Stimulated activated naive B cell treated with anti-CD40 and anti-IgM and Interleukin-4, amounts not matched to agents 10 μg/mL and 1 μg/mL and 100 μg/mL, for 72 hours (primary cell): ENCODE measurements around the gene RNF121.

Experiments used
- ATAC-seq, 2 donors: fragments of 150-1000 bp; cut with Tn5 transposase; replicated peaks; 2 replicates each; pipeline ENCODE4 v1.10.0; 2021; ENCODE audit warnings: moderate library complexity in 1 of 2
- DNase-seq: peaks from one replicate; pipeline ENCODE4 v3.0.0; 2021
- H3K27ac Mint-ChIP-seq: one replicate; pipeline ENCODE4 v1.8.0; 2022; ENCODE audit warnings: mild to moderate bottlenecking, mixed read lengths
- H3K27me3 Mint-ChIP-seq, 2 donors: one replicate each; pipeline ENCODE4 v1.8.0; 2022; ENCODE audit warnings: mixed read lengths in 2 of 2
- H3K36me3 Mint-ChIP-seq, 2 donors: one replicate each; pipeline ENCODE4 v1.8.0; 2022; ENCODE audit warnings: mixed read lengths in 2 of 2, mild to moderate bottlenecking in 1 of 2
- H3K4me1 Mint-ChIP-seq, 2 donors: one replicate each; pipeline ENCODE4 v1.8.0; 2022; ENCODE audit warnings: mixed read lengths in 2 of 2, mild to moderate bottlenecking in 1 of 2
- H3K4me3 Mint-ChIP-seq, 2 donors: one replicate each; pipeline ENCODE4 v1.8.0; 2022; ENCODE audit warnings: mild to moderate bottlenecking in 2 of 2, mixed read lengths in 2 of 2, moderate library complexity in 1 of 2
- H3K9me3 Mint-ChIP-seq, 2 donors: one replicate each; pipeline ENCODE4 v1.8.0; 2022; ENCODE audit warnings: mixed read lengths in 2 of 2, mild to moderate bottlenecking in 1 of 2

The RNF121 gene

DNA sequence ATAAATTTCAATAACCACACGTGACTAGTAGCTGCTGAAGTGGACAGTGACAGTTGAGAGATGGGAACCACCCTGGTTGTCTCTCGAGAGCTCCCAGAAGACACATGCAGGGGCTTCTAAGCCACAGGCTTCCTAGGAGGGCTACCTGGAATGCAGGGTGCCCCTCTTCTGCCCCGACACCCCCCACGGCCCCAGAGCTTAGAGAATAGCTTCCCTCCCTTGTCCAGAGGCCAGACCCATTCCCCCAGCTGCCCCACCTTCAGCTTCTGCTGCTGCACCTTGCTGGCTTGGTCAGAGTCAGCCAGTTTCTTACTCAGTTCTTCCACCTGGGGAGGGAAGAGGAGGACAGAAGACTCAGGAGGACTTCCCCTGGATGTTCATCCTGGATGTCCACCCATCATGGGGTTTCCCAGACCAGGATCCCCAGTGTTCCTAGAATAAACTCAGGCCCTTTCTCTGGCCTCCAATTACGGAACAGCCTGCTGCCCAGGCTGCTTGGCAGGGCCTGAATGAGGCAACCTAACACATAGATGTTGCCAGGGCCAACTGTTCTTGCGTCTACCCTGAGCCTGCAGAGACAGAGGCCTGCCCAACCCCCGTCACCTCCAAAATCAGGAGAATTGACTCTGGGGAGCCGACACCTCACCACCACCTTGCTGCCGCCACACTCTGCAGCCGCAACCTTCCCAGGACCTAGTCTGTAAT, 81.8 kb downstream of the RNF121 start:
- H3K9me3 Mint-ChIP-seq = no peaks in the 10 kb centered on the region

DNA sequence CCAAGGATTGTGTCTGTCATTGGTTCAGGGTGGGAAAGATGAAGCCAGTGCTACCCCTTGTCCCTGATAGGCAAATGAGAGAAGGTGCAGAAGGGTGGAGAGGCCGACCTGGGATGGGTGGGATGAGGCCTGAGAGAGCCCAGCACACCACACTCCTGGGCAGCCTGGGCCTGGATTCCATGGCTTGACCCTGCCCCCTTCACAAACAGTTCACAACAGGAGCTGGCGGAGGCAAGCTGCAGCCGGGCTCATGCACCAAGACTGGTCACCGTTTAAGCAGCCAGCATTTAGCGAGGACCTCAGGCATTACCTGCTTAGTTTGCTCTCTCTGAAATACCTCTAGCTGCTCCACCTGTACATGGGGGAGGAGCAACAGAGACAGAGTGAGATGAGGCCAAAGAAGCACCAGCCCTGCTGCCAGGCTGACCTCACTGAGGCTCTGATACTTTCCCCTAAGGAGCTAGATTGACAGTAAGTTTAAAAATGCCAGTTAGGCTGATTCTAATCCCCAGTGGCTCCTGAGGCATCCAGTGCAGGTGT, 83.3 kb downstream of the RNF121 start:
- Mint-ChIP-seq H3K9me3 (no peaks in the 10 kb centered on the region), H3K36me3 (peaks cover 50 to 71% of the 10 kb centered on the region in 2 donors), H3K4me1 (peaks cover 8 to 47% of the 10 kb centered on the region in 2 donors), H3K27me3 (no peaks in the 10 kb centered on the region), H3K4me3 (no peak overlapping the region), H3K27ac (peak overlapping the region; percentile 4)
- no peak for ATAC-seq
- DNase-seq = no peak

More for the DNA sequence above, 81.8 kb downstream of the RNF121 start:
- DNase-seq (no peak), ATAC-seq (no peak)
- Mint-ChIP-seq H3K4me1 (peaks cover 10 to 54% of the 10 kb centered on the region in 2 donors), H3K27ac (peak overlapping the region; percentile 32), H3K36me3 (peaks cover 40 to 71% of the 10 kb centered on the region in 2 donors), H3K27me3 (no peaks in the 10 kb centered on the region), H3K4me3 (no peak overlapping the region)

DNA sequence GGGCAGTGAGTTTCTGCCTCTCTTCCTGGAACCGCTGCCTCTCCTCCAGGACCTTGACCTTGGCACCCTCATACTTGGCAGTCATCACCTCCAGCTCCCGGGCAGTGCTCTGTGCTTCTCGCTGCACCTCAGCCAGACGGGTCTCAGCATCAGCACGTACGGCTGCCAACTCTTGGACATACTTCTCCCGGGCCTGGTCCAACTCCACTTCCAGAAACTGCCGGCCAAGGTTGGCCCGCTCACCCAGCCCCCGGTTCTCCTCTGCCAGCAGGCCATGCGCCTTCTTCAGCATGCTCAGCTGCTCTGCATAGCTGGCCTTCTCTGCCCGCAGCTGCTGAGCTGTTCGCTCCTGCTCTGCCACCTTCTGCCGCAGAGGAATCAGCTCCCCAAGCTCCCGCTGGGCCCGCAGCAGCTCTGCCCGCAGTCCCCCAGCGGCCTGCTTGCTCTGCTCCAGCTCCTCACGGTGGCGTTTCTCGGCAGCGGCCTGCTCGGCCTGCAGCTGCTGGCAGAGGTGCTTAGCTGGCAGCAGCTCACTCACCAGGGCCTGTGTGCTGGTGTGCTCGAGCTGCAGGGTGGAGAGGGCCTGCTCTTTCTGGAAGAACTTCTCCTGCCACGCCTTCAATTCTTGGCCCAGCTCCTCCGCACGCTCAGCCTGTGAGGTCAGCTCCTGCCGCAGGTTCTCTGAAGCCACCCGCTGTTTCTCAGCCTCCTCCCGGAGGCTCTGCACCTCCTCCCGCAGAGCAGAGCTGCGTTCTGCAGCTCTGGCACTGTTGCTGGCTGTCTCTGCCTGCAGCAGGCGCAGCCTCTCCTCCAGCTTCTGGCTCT, 84.3 kb downstream of the RNF121 start:
- Mint-ChIP-seq H3K27ac (peak overlapping the region; percentile 93), H3K9me3 (no peaks in the 10 kb centered on the region), H3K4me1 (peaks cover 8 to 39% of the 10 kb centered on the region in 2 donors), H3K4me3 (peak overlapping the region in 1 of 2 donors; percentile 25), H3K27me3 (no peaks in the 10 kb centered on the region), H3K36me3 (peaks cover 53 to 74% of the 10 kb centered on the region in 2 donors)
- ATAC-seq = no peak
- no peak for DNase-seq

DNA sequence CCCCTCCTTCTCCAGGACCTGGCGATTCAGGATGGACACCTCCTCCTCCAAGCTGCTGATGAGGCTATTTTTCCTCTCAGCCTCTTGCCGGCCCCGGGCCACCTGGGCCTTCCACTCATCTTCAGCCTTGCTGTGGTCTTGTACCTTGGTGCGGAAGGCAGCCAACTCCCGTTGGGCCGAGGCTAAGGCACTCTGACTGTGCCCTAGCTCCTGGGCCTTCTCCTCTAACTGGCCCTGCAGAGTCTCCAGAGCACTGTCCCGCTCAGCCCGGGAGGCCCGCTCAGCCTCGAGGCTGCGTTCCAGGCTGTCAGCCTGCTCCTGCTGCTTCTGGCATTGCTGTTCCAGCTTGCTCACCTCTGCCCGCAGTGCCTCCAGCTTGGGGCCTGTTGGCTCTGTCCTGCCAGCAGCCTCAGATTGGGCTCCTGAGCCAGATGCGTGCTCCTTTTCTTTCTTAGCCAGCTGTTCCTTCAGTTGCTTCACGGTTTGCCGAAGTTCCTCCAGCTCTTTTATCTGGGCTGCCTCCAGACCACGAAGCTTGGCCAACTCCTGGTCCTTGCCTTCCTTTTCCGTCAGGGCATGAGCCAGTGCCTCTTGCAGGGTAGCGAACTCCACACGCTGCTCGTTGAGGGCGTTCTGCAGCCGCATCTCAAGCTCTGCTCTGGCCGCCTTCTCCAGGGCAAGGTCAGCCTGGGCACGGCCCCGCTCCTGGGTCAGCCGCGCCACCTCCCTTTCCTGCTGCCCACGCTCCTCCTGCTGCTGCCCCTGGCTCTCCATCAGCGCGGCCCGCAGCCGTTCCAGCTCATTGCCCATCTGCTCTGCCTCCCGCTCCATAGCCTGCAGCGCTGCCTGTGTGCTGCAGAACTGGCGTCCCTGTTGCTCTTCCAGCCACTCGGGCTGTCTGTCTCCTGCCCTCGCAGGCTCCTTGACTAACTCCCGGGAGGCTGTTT, 85.2 kb downstream of the RNF121 start:
- H3K4me1 Mint-ChIP-seq = peaks cover 6 to 36% of the 10 kb centered on the region in 2 donors
- peak overlapping the region; percentile 93 for H3K27ac Mint-ChIP-seq
- no peaks in the 10 kb centered on the region for H3K27me3 Mint-ChIP-seq
- no peaks in the 10 kb centered on the region for H3K9me3 Mint-ChIP-seq
- no peak for ATAC-seq
- H3K36me3 Mint-ChIP-seq = peaks cover 56 to 77% of the 10 kb centered on the region in 2 donors
- no peak for DNase-seq
- no peak overlapping the region for H3K4me3 Mint-ChIP-seq

DNA sequence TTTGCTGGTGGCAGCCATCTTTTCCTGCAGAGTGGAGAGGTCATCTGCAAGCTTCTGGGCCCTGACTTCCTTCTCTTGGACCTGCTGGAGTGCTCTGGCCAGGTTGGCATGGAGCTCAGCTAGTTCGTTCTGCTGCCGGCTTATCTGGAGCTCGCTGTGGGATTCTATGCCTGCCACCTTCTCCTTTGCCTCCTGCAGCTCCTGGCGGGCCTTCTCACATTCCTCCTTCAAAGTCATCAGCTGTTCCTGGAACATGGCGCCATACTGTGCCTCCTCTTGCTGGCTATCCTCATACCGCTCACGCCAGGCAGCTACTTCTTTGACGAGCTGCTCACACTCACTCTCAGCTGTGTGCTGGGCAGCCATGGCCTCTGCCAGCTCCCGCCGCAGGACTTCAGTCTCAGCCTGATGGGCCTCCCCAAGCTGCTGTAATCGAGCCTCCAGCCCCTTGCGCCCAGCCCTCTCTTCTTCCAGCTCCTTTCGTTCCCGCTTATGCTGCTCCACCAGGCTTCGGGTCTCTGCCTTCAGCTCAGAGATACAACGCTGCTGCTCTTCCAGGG, 86.0 kb downstream of the RNF121 start:
- ATAC-seq (no peak), DNase-seq (no peak)
- Mint-ChIP-seq H3K27ac (peak overlapping the region; percentile 76), H3K9me3 (no peaks in the 10 kb centered on the region), H3K36me3 (peaks cover 62 to 78% of the 10 kb centered on the region in 2 donors), H3K27me3 (no peaks in the 10 kb centered on the region), H3K4me1 (peaks cover 6 to 36% of the 10 kb centered on the region in 2 donors), H3K4me3 (no peak overlapping the region)

DNA sequence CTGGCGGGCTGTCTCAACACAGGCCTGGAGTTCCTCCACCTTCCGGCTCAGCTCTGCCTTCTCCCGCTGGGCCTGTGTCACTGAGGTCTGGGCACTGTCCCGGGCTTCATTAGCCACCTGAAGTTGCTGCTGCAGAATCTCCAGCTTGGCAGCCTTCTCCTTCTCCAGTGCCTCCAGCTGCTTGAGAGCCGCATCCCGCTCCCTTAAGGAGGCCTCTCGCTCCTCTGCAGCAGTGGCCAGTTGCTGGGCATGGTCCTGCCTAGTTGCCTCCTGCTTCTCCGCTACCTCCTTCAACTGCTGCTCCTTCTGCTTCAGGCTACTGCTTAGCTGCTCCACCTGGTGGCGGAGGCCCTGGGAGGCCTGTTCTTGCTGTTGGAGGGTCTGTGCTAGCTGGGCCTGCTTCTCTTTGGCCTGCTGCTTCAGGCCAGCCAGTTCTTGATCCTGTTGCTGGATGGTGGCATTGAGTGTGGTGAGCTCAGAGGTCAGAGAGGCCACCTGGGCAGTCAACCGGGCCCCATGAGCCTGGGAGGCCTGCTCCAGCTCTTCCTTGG, 86.7 kb downstream of the RNF121 start:
- peaks cover 68 to 82% of the 10 kb centered on the region in 2 donors for H3K36me3 Mint-ChIP-seq
- H3K27ac Mint-ChIP-seq = peak overlapping the region; percentile 76
- ATAC-seq = peak; percentile 45 to 47
- no peaks in the 10 kb centered on the region for H3K27me3 Mint-ChIP-seq
- H3K4me1 Mint-ChIP-seq = peaks cover 6 to 36% of the 10 kb centered on the region in 2 donors
- no peak overlapping the region for H3K4me3 Mint-ChIP-seq
- no peaks in the 10 kb centered on the region for H3K9me3 Mint-ChIP-seq
- DNase-seq = no peak

DNA sequence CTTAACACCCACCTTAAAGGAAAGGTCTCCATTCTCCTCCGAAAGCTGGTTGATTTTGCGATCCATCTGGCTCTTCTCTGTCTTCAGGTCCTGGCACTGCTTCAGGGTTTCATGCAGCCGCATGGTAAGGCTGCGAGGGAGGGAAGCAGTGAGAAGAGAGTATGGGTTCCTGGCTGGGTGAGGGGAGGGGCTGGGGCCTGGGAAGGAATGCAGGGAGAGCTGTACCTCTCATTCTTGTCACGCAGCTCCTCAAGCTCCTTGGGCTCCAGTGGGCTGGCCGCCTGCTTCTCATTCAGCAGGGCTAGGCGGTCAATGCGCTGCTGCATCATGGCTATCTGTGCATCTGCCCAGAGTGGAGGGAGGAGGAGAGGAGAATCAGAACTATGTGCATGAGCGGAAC, 89.3 kb downstream of the RNF121 start:
- Mint-ChIP-seq H3K27ac (peak overlapping the region; percentile 38), H3K27me3 (no peaks in the 10 kb centered on the region), H3K9me3 (no peaks in the 10 kb centered on the region), H3K4me1 (peaks cover 4 to 22% of the 10 kb centered on the region in 2 donors), H3K36me3 (peaks cover 69 to 80% of the 10 kb centered on the region in 2 donors), H3K4me3 (peak overlapping the region in 1 of 2 donors; percentile 17)
- no peak for ATAC-seq
- DNase-seq = no peak

DNA sequence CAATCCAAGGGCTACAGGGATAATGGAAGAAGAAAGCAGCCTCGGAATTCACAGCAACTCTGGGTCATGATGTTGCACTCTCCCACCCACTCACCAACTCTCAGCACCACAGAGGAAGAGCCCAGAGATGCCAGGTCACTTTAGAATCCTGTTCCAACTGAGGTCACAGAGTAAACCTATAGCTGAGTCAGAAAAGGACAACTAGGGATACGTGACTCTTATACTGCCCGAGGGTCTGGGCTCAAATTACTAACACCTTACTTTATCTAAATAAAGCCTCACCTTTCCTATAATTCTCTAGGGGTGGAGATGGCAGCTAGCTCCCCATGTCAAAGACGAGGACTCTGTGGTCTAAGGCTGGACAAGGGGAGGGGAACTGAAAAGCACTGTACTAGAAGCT, 94.5 kb downstream of the RNF121 start:
- Mint-ChIP-seq H3K4me3 (no peak overlapping the region), H3K9me3 (no peaks in the 10 kb centered on the region), H3K27ac (no peak overlapping the region), H3K27me3 (no peaks in the 10 kb centered on the region), H3K36me3 (peaks cover 36 to 39% of the 10 kb centered on the region in 2 donors), H3K4me1 (peaks cover 12 to 25% of the 10 kb centered on the region in 2 donors)
- DNase-seq (no peak), ATAC-seq (no peak)

DNA sequence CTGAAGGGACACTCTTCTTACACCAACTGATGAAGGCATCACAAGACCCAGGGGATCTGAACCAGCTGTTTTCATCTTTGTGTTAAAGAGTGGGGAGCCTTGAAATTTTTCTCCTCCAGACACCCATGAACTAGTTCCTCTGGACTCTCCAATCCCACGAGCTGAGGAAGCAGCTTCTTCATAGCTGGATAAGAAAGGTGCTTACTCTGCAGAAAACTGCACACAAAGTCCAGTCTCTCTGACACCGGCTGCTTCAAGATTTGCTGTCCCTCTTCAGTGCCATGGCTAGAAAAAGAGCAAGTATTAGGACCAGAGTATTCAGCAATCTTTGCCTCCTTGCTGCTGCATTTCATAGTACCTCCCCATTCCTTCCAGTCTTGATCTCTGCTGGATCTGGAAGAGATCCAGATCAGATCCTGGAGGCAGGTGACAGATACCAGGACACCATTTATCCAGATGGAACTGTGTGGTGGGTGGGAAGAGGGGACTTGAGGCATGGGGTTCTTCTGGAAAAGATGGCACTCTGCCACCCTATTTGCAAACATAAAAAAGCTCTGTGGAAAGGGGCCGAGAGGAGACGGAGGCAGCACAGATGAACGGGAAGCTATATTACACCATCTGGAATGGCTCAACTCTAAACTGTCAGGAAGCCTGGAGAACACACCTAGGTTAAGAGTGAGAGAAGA, 95.4 kb downstream of the RNF121 start:
- Mint-ChIP-seq H3K27ac (peak overlapping the region; percentile 33), H3K27me3 (no peaks in the 10 kb centered on the region), H3K36me3 (peaks cover 33 to 35% of the 10 kb centered on the region in 2 donors), H3K4me1 (peaks cover 17 to 33% of the 10 kb centered on the region in 2 donors), H3K4me3 (no peak overlapping the region), H3K9me3 (no peaks in the 10 kb centered on the region)
- ATAC-seq (no peak), DNase-seq (no peak)

DNA sequence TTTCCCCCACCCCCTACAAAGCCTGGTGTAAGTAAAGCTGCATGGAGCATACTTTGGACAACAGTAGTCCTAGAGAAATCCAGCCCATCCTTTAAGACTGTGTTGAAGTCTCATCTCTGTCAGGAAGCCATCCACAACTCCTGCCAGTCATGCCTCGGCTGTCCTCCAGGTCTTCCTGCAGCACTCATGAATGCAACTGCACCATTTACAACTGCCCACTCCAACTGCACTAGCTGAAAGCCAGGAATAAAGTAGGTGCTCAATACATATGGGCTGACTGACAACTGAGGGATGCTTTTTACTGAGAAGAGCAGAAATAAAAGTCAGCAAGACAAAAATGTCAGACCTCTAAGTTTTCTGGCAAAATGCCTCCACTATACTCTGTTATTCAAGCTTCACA, 97.2 kb downstream of the RNF121 start:
- no peak overlapping the region for H3K4me3 Mint-ChIP-seq
- DNase-seq (no peak), ATAC-seq (no peak)
- peaks cover 18 to 44% of the 10 kb centered on the region in 2 donors for H3K4me1 Mint-ChIP-seq
- H3K27ac Mint-ChIP-seq = no peak overlapping the region
- H3K9me3 Mint-ChIP-seq = no peaks in the 10 kb centered on the region
- no peaks in the 10 kb centered on the region for H3K27me3 Mint-ChIP-seq
- H3K36me3 Mint-ChIP-seq = peaks cover 25 to 32% of the 10 kb centered on the region in 2 donors

DNA sequence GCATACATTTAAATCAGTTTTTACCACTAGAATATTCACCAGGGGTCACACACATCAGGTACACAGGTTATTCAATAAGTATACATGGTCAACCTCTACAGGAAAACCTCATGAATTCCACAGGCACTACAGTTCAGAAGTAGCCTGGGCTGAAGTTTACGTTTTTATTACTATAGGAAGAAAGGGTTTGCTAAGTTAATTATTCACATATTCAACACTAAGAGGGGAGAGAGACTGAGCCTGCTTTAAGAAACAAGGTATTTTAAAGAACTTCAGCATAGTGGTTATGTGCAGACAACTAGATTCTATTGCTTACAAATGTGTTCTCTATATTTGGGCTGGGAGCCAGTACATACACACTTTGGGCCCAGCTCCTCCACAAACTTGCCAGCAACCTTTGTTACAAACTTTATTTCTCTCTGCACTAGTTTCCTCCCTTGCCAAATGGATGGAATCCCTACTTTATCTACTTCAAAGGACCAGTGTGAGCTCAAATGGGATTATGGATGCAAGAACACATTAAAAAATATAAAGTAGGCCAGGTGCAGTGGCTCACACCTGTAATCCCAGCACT, 101.7 kb downstream of the RNF121 start:
- no peak for ATAC-seq
- no peak for DNase-seq
- Mint-ChIP-seq H3K36me3 (peaks cover 21 to 25% of the 10 kb centered on the region in 2 donors), H3K27ac (peak overlapping the region; percentile 59), H3K4me3 (no peak overlapping the region), H3K4me1 (peaks cover 16 to 44% of the 10 kb centered on the region in 2 donors), H3K9me3 (no peaks in the 10 kb centered on the region), H3K27me3 (no peaks in the 10 kb centered on the region)

DNA sequence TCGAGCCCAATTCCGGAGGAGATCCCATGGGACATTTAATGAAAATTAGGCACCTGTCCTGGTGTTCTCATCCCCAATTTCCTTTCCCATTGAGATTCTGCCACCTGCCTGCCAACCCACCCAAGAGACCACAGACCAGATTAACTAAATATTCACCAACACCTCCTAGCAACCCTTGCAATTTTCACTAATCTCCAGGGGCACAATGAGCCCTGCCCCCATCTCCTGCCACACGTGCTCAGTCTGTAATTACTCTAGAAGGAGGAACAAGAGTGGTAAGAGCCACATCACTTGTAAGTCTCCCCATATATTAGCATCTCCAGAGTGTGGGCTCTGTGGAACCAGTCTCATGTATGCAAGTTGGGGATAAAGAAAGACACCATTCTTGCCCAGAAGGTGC, 107.8 kb downstream of the RNF121 start:
- Mint-ChIP-seq H3K4me1 (peaks cover 15 to 21% of the 10 kb centered on the region in 2 donors), H3K9me3 (no peaks in the 10 kb centered on the region), H3K27ac (peak overlapping the region; percentile 52), H3K4me3 (peak overlapping the region in 1 of 2 donors; percentile 8), H3K36me3 (peaks cover 12 to 17% of the 10 kb centered on the region in 2 donors), H3K27me3 (no peaks in the 10 kb centered on the region)
- ATAC-seq (no peak), DNase-seq (no peak)
